Activated CD4-positive, alpha-beta T cell treated with anti-CD3 and anti-CD28 coated beads, Interleukin-2, amount 50 U/mL, for 16 hours (primary cell): ENCODE data around the gene PEPD.

Experiments used
- DNase-seq: peaks from one replicate; pipeline ENCODE4 v3.0.0-alpha.2; 2020

Gene PEPD

GRCh38 chr19:33510462-33511194 is 11.0 kb downstream of the PEPD start:
- no peak for DNase-seq

GRCh38 chr19:33509774-33510173 is 11.8 kb downstream of the PEPD start:
- DNase-seq: no peak

GRCh38 chr19:33508941-33509614 is 12.5 kb downstream of the PEPD start:
- no peak for DNase-seq

GRCh38 chr19:33508431-33508830 is 13.2 kb downstream of the PEPD start:
- no peak for DNase-seq

- DNase-seq: no peak
Observed at GRCh38 chr19:33508009-33508408, 13.6 kb downstream of the PEPD start.

- no peak for DNase-seq
Observed at GRCh38 chr19:33507021-33507956, 14.3 kb downstream of the PEPD start.

- DNase-seq: no peak
Observed at GRCh38 chr19:33506498-33506897, 15.1 kb downstream of the PEPD start.

- DNase-seq: no peak
Observed at GRCh38 chr19:33505823-33506222, 15.8 kb downstream of the PEPD start.

- no peak for DNase-seq
Observed at GRCh38 chr19:33505148-33505547, 16.4 kb downstream of the PEPD start.

- no peak for DNase-seq
Observed at GRCh38 chr19:33504058-33504444, 17.5 kb downstream of the PEPD start.

- no peak for DNase-seq
Observed at GRCh38 chr19:33503433-33504057, 18.0 kb downstream of the PEPD start.

- no peak for DNase-seq
Observed at GRCh38 chr19:33503030-33503429, 18.6 kb downstream of the PEPD start.

GRCh38 chr19:33502521-33502920 is 19.1 kb downstream of the PEPD start:
- DNase-seq: no peak

- no peak for DNase-seq
Observed at GRCh38 chr19:33501693-33502356, 19.8 kb downstream of the PEPD start.

GRCh38 chr19:33500991-33501390 is 20.6 kb downstream of the PEPD start:
- DNase-seq: no peak

GRCh38 chr19:33500586-33500985 is 21.0 kb downstream of the PEPD start:
- no peak for DNase-seq

- no peak for DNase-seq
Observed at GRCh38 chr19:33499671-33500506, 21.7 kb downstream of the PEPD start.

- no peak for DNase-seq
Observed at GRCh38 chr19:33499248-33499647, 22.3 kb downstream of the PEPD start.

- no peak for DNase-seq
Observed at GRCh38 chr19:33498391-33499000, 23.1 kb downstream of the PEPD start.

GRCh38 chr19:33497778-33498175 is 23.8 kb downstream of the PEPD start:
- DNase-seq: no peak

GRCh38 chr19:33497131-33497777 is 24.3 kb downstream of the PEPD start:
- no peak for DNase-seq
